ENCODE results near the gene DLG2.
A peak's percentile ranks its signal among the peaks of the same experiment; 100 is the strongest.
"Not testable (repeated sequence)": the region's sequence is repeated elsewhere in the genome, so short reads cannot be mapped to it uniquely, and the experiment has no call there.

The DLG2 gene

DNA sequence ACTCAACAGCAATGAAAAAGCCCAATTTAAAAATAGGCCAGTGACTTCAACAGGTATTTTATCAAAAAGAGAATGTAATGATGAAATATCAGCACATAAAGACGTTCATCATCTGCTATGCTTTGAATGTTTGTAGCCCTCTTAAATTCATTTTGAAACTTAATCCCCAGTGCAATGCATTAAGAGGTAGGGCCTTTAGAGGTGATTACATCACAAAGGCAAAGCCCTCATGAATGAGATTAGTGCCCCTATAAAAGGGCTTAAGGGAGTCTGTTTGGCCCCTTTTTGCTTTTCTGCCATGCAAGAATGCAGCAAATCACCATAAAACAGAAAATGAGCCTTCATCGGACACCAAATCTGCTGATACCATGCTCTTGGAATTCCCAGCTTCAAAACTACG is 637.0 kb downstream of the DLG2 start:
- DNase-seq (ENCODE audit: low spot score): no peak

DNA sequence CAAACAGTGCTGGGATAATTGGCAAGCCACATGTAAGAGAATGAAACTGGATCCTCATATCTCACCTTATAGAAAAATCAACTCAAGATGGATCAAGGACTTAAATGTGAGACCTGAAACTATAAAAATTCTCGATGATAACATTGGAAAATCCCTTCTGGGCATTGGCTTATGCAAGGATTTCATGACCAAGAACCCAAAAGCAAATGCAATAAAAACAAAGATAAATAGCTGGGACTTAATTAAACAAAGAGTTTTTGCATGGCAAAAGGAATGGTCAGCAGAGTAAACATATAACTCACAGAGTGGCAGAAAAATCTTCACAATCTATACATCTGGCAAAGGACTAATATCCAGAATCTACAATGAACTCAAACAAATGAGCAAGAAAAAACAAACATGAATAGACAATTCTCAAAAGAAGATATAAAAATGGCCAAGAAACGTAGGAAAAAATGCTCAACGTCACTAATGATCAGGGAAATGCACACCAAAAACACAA is 639.4 kb downstream of the DLG2 start:
- DNase-seq (ENCODE audit: low spot score): not testable (repeated sequence)

DNA sequence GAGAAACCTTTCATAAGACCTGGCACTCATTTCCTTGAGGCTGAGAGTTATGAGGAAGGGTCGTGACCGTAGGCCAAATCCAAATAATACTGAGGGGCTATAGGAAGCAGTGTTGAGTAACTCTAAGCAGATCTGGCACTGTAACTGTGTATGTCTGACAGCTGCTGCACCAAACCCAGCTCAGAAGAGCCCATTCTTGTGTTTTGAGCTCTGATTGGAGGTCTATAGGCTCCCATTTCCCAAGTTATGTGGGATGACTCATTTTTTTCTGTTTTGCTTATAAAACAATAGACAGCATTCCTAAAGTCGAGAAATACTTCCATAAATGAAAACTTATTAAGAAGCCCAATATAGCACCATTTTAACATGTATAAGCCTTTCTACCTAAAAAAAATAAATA is 645.8 kb downstream of the DLG2 start:
- no peak for DNase-seq (ENCODE audit: low spot score)

DNA sequence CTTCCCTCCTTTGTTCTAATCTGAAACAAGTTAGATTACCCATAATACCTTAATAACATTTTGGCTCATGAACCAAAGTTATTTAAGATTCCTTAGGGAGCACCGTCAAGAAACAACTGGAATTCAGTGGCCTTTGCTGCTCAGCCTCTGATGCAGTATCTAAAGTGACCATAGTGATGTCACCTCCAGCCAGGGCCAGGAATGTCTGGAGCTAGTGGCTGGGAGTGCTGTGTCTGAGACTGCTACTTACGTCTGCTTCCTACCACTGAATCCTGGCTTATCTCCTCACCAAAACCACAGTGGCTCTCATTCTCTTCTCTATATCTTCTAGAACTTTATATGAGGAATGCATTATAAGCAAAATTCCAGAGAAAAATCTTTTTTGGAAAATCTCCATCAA is 658.0 kb downstream of the DLG2 start:
- no peak for DNase-seq (ENCODE audit: low spot score)

DNA sequence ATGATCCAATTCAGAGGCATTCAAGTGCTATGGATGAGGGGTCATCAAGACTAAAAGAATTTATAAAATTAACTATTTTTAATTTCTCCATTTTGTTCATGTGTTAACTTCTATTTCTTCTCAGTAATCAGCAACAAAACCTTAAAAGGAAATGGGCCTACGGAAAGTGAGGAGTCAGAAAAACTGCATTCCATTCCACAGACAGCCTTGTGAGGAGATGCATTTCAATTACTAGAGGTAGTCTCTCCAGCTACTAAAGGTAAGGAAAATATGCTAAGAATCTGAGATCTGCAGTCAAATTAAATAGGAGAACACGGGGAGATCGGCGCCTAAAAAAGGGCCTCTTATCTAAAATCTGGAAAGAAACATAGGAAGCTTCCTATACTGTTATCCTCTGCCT is 661.7 kb downstream of the DLG2 start:
- no peak for DNase-seq (ENCODE audit: low spot score)

DNA sequence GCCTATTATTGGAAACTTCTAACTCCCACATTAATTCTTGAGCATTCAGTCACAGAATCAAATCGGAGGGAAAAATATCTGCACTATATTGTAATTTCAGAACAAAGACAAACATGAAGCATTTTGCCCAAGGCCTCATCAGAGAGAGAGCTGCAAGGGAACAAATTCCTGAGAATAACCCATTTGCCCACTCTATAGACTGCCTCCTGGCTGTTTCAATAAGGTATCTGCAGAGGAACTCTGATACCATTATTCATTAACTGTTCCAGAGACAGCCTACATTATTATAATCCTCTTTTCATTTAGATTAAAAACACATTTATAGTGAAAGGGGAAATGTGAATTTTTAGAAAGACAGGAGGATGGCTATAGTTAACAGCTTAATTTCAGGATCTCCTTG is 663.9 kb downstream of the DLG2 start:
- no peak for DNase-seq (ENCODE audit: low spot score)

DNA sequence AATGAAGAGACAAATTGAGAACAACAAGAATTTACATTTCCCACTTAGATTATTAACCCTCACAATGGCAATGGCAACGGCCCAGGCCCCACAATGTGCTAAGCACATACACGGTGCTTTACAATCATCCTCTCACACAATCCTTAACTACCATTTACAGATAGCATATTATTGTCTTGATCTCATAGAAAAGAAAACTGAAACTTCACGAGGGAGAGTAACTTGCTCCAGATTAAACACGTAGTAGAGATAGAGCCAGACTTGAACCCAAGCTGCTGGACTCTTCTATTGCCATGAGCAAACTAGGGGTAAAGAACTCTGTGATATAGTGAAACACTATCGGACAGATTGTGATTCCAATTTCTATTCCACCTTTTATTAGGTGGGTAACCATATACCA is 665.1 kb downstream of the DLG2 start:
- no peak for DNase-seq (ENCODE audit: low spot score)

DNA sequence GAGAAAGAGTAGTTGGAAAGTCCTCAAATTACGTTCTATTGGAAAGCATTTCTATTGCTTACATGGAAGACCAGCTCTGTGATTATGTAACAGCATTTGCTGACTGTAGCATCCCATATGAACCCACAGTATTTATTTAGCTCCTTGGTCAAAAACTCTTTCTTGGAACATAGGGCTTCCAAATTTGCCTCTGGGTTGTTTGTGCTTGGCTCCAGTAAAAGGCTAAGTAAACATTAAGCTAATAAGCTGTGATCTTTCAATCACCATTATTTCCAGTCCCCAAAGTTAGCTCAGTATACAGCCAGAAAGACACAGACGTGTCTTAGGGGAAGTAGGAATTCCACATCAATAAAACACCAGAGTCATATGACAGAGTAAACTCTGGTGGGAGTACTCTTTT is 668.8 kb downstream of the DLG2 start:
- no peak for DNase-seq (ENCODE audit: low spot score)

DNA sequence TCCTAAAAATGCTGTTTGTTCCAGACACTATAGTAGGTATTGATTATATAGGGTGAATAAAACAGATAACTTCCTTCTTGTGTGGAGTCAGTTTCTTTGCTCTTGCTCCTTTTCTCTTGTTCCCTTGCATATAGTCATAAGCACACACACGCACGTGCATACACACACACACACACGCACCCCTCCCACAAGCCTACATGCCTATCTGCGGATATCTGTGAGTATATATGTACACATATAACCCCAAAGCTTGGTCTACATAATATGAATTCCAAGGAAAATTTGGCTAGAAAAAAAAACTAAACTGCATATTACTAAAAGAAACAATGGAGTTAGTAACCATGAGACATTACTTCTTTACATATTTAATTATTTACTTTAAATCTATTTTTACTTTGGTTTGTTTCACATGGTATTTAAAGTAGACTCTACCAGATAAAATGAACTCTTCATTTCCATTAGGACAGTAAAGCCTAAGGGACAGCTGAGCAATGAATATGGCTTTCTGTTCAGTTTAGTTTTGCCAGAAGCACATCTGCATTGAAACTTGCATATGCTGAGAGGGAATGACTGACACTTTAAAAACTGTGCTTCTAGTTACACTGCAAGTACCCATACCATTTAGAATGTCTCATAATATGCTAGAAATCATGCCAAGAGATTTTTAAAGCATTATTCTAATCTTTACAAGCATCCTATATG is 676.4 kb downstream of the DLG2 start:
- no peak for DNase-seq (ENCODE audit: low spot score)

DNA sequence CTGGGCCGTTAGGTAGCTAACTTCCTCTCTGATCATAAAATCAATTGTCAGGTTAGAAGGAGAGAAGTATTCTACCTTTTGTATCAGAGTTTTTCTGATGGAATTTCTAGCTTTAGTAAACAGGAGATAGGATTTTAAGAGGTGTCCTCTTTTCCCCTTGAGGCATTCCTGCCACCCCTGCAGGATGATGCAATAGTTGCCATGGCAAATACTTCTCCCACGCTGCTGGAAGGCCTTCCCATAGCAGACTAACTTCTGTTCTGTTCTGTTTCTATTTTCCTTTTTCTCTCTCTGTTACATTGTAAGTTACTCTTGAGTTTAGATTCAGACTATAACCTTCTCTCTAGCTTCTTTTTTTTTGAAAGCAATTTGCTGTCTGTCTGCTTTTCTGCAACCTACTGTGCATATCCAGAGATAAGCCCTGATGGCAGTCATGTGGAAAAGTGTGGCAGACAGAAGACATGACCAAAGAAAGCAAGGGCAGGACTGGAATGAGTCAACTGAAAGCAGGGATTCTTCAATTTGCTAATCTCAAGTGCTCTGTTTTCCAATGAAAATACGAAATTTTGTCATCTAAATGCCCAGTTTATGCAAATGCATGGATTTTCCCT is 679.1 kb downstream of the DLG2 start:
- peak; percentile 5 for DNase-seq (ENCODE audit: low spot score)

DNA sequence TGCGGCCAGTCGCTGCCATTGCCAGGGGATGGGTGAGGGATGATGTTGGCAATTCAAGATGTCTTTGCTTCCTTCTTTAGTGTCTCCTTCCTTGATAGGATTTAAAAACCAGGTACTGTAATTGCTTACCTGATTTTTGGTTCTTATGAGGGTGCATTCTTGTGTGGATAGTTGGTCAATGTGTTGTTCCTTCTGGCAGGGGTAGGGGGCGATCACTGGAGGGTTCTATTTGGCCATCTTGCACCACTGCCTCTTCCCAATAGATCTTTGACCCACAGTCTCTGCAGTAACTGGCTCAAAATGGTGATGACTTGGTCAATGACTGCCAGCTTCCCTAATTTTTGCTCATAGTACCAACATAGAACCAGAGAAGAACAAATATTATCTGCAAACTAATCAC is 680.1 kb downstream of the DLG2 start:
- no peak for DNase-seq (ENCODE audit: low spot score)

DNA sequence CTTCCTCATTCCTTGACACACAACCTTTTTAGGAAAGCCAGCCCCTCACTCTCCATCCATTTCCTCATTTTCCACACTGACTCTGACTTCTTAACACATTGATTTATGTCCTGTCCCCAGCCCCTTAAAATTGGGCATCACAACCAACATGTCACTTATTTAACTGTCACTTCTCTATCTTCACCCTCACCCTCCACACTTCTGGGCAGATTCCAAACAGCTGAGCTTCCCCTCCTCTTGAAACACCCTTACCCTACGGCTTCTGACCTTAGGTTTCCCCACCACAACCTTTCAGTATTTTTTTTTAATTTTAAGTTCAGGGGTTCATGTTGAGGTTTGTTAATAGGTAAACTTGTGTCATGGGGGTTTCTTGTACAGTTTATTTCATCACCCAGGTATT is 696.3 kb downstream of the DLG2 start:
- no peak for DNase-seq (ENCODE audit: low spot score)

DNA sequence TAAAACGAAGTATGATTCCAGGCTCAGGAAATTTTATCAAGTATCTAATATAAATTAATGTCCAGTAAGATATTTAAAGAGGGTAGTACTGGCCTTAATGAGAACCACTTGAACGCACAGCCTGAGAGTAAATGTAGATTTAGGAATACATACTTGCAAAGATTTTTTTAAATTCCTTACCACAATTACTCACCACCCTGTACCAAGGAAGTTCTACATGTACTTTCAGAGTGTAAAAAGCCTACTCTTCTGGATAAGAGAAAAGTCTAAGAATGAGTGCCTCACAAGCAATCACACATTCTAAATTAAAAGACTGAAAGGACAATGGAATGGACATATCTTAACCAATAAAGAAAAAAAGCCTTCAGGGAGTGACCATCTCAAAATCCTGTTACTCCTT is 697.4 kb downstream of the DLG2 start:
- DNase-seq (ENCODE audit: low spot score): no peak

DNA sequence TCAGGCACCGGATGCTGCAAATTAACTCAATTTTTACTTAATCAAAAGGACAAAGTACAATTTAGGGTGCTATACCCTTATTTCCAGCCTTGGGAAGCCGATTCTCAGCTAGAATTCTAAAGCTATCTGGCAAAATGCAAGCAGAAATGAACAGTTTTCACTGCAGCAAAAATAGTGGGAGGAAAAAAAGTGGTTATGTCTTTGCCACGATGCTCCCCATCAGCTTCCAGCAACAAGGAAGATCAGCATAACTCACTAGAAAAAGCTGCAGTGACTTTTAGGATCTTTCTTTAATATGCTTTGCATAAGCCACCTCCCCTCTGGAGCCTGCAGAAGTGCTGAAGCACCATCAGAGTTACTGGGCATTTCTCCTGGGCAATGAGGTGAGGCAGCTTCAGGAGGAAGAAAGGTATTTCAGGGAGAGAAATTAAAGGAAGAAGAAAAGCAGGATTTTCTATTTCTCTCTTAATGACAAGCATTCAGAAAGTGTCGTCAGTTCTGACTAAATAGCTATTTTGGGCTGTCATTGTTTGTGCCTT is 702.9 kb downstream of the DLG2 start:
- DNase-seq (ENCODE audit: low spot score): no peak

DNA sequence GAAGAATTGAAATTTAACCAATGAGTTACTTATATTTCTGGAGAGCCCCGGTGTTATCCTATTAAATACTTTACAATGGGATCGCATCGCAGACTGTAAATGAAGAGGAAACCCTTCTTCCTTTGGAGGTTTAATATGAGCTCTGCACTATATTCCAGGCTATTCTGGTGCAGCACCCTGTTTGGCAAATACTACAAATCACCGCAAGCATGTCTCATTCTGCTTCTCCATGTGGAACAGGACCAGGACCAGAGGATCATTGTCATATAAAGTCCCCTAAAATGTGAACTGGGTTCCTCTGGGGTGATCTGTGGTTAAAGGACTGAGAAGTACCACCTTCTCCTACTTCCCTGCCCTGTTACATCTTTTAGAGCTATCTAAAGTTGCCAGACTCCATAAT is 703.7 kb downstream of the DLG2 start:
- DNase-seq (ENCODE audit: low spot score): no peak

DNA sequence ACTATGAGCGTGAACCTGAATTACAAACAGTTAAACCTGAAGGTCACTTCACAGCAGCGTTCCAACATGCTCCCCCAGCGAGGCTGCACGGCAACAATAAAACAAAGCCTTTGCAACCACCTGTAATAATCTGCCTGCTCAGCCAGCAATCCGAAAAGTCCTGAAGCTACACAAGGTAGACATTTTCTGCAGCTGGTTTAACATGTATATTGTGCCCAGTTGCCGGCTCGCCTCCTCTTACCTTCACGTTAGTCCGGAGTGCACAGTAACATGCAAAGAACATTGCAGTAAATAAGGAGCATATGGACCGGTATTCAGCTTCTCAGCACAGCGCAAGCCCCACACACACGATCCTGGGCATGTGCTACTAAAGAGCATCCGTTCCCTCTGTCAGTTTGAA is 704.3 kb downstream of the DLG2 start:
- no peak for DNase-seq (ENCODE audit: low spot score)

DNA sequence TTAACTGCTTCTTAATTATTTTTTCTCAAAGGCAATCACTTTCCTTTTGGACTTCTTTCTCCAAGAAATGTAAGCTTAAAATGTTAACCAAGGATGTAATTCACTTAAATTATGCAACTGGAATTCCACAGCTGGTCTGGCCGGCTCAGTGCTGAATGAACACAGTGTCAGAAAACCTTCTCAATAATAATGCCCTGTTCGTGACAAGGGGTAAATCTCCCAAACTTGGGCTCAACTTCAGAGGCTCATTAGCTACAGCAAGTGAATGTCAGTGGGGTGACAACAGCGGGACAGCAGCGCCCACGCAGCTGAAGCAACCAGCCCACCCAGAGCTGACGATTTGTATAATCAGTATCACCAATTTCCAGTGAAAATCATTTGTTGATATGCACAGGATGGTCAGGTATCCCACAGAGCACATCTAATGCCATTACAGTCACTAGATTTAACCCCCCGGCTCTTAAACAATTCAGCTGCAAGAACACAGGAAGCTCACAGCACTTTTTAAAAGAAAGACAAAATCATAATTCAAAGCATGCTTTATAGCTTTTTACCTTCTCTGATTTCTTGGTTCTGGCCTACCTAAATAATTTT is 704.8 kb downstream of the DLG2 start:
- peak; percentile 6 for DNase-seq (ENCODE audit: low spot score)

DNA sequence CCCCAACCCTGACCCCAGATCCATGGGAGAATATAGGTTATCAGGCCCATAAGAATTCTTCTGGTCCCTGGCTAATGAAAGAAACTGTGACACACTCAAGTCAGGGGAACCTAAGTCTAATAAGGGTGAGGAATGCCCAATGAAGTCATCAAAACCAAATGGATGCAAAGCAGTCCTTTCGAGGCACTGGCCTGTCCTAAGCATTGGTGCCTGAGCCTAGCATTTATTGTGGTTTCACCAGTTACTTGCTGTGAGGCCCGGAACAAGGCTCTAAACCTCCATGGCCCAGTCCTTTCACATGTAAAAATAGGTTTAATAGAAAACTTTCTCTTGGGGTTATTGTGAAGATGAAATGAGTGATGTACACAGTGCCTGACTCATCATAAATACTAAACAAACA is 712.6 kb downstream of the DLG2 start:
- no peak for DNase-seq (ENCODE audit: low spot score)

DNA sequence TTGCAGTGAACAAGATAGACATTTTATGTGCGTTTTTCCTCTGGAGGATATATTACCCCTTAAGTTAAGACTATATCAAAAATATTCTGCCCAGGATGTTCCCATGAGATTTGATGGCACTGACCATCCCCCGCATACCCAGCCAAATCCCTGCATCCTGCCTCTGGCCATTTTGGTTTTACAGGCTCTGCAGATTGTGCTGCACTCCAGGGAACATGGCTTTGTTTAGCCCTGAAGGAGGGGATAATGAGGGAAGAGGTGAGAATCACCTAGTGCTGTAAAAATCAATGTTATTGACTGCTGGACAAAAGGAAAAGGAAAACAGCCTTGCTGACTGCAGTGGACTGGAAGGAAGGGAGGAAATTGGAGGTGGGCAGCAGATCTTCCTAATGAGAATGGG is 717.4 kb downstream of the DLG2 start:
- DNase-seq (ENCODE audit: low spot score): no peak

DNA sequence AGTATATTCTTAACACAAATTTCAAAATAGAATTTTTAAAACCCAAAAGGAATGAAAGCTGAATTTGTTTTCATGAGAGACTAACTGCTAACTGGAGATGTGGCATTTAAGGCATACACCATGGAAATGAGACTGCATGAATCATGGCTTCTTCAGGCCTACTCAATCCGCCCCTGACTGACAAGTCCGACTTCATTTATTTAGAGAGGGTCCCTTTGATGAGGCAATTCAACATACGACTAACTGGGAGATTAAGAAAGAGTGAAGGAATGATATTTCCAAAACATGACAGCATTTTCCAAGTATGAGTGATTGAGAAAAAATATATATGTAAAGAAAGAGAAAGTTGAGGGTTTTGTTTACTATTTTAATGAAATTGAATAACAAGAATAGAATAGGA is 720.1 kb downstream of the DLG2 start:
- DNase-seq (ENCODE audit: low spot score): peak; percentile 19

DNA sequence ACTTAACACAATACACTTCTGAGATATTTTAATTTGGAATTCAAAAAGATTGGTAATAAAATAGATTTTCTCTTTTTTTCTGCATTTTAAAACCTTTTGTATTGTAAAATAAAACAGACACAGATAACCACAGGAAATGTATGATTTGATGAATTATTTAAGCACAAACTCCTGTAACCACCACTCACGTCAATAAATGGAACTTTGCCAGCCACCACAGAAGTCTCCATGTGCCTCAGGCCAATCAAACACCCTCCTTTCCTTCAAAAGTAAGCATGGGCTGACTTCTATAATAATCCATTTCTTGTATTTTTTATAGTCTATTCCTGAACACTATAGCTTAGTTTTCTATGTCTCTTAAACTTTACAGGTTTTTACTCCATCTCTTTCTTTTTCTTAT is 721.7 kb downstream of the DLG2 start:
- DNase-seq (ENCODE audit: low spot score): no peak

DNA sequence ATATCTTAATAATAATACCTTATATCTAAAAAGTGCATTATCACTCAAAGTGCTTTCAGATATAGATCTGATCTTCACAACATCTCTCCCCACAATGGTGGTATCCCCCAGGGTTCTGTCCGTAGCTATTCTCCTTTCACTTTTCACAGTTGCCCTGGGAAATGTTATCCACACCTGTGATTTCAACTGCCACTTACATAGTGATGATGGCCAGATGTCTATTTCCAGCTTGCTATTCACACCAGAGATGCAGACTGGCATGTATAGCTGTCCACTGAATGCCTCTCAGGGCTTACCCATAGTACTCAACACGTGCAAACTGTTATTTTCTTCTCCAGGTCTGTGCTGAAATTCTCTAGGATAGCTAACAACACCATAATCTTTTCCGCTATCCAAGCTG is 724.7 kb downstream of the DLG2 start:
- DNase-seq (ENCODE audit: low spot score): no peak

DNA sequence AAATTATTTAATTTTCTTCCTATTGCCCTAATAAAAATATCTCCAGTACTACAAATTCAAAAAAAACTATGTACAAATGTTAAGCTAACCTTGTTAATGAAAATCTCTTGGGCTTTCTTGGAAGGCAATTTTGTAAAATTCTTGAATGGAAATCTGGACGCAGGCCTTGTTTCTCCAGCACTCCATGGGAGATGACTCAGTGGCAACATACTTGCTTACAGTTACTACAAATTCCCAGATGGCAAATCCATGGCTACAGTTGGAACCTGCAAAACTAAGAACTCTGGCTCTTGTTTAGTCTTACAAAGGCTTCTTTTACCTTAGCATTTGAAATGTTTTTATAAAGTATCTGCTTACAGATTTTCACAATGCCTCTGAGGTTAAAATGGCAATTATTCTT is 725.2 kb downstream of the DLG2 start:
- peak; percentile 32 for DNase-seq (ENCODE audit: low spot score)
